Peyer's patch (tissue), 4 donors: Measurements from ENCODE around the gene NFATC4. TPM values are rescaled to one million over a fixed set of nuclear protein-coding genes. Genes with fewer than 3 reads are reported as not detected.

Source experiments
- DNase-seq, 3 donors: peaks; one replicate each; pipeline ENCODE4 v3.0.0-alpha.2; 2017 to 2019
- H3K27ac ChIP-seq, 4 donors: fragments of 200-600 bp; sonication (generic); one replicate each; pipeline ENCODE4 v1.5.1; 2016 to 2019
- H3K27me3 ChIP-seq, 2 donors: fragments of 200-600 bp; sonication (generic); one replicate each; pipeline ENCODE4 v1.5.1; 2019
- H3K36me3 ChIP-seq, 3 donors: fragments of 200-600 bp; sonication (generic); one replicate each; pipeline ENCODE4 v1.5.1; 2016 to 2019
- H3K4me1 ChIP-seq, 4 donors: fragments of 200-600 bp; sonication (generic); one replicate each; pipeline ENCODE4 v1.5.1; 2016 to 2019
- H3K4me3 ChIP-seq, 4 donors: fragments of 200-600 bp; sonication (generic); 1 replicate in 3 of 4; 2 replicates in 1 of 4; pipeline ENCODE4 v1.5.1; 2016 to 2019; ENCODE audit warnings: mild to moderate bottlenecking in 1 of 4
- H3K9me3 ChIP-seq, 4 donors: fragments of 200-600 bp; sonication (generic); one replicate each; pipeline ENCODE4 v1.5.1; 2016 to 2019; ENCODE audit warnings: mild to moderate bottlenecking in 1 of 4
- CTCF ChIP-seq, 6 experiments: fragments of 450-650 bp in 4 of 6; fragments of 200-600 bp in 2 of 6; sonication (generic) in 1 of 6; IDR thresholded peaks; one replicate each; pipeline ENCODE4 v1.5.1; 2017 to 2019; ENCODE audit warnings: antibody characterized with exemption in 6 of 6, mild to moderate bottlenecking in 3 of 6, moderate library complexity in 1 of 6
- POLR2A ChIP-seq, 2 donors: fragments of 450-650 bp; IDR thresholded peaks; one replicate each; pipeline ENCODE4 v1.5.1; 2017; ENCODE audit warnings: antibody characterized with exemption in 2 of 2, mild to moderate bottlenecking in 2 of 2, moderate library complexity in 2 of 2
- total RNA-seq, 4 donors: library from RNA; depleted of rRNA; stranded (reverse); fragments of >200 nt; gene quantifications; one replicate each; pipeline ENCODE4 v1.1.0, GENCODE V29; 2016

The NFATC4 gene
- total RNA-seq, 4 donors from 2014 or later, result 6.5 to 52.0 (median 21.5) TPM

GRCh38 chr14:24407608-24408325 is 39.8 kb downstream of the NFATC4 start:
- no peaks in the 10 kb centered on the region for H3K9me3 ChIP-seq
- DNase-seq, result peak in 1 of 3 donors; percentile 34
- H3K4me3 ChIP-seq, result no peak overlapping the region
- no peaks in the 10 kb centered on the region for H3K27me3 ChIP-seq
- H3K4me1 ChIP-seq, result no peaks in the 10 kb centered on the region
- H3K36me3 ChIP-seq, result peaks cover 0 to 13% (median 0%) of the 10 kb centered on the region in 3 donors
- TF ChIP-seq CTCF (IDR thresholded peaks at IDR 0.05), result no peak
- H3K27ac ChIP-seq, result no peak overlapping the region

- H3K4me3 ChIP-seq, result no peak overlapping the region
- no peaks in the 10 kb centered on the region for H3K27me3 ChIP-seq
- no peak overlapping the region for H3K27ac ChIP-seq
- H3K36me3 ChIP-seq, result peaks cover 0 to 21% (median 0%) of the 10 kb centered on the region in 3 donors
- peak in 1 of 3 donors; percentile 32 for DNase-seq
- no peaks in the 10 kb centered on the region for H3K4me1 ChIP-seq
- no peaks in the 10 kb centered on the region for H3K9me3 ChIP-seq
- no peak for TF ChIP-seq CTCF (IDR thresholded peaks at IDR 0.05)
- no peak for TF ChIP-seq POLR2A (IDR thresholded peaks at IDR 0.05)
Observed at GRCh38 chr14:24408764-24409163, 40.8 kb downstream of the NFATC4 start.

- peaks cover 0 to 25% (median 0%) of the 10 kb centered on the region in 3 donors for H3K36me3 ChIP-seq
- no peaks in the 10 kb centered on the region for H3K9me3 ChIP-seq
Observed at GRCh38 chr14:24409192-24409591, 41.2 kb downstream of the NFATC4 start.

GRCh38 chr14:24409956-24410355 is 42.0 kb downstream of the NFATC4 start:
- Histone ChIP-seq H3K27me3 (no peaks in the 10 kb centered on the region), H3K4me1 (no peaks in the 10 kb centered on the region), H3K36me3 (peaks cover 0 to 33% (median 0%) of the 10 kb centered on the region in 3 donors), H3K9me3 (no peaks in the 10 kb centered on the region), H3K4me3 (no peak overlapping the region), H3K27ac (no peak overlapping the region)
- DNase-seq, result peak in 1 of 3 donors; percentile 41
- TF ChIP-seq POLR2A (IDR thresholded peaks at IDR 0.05) (no peak), CTCF (IDR thresholded peaks at IDR 0.05) (no peak)

More at GRCh38 chr14:24409192-24409591, 41.2 kb downstream of the NFATC4 start:
- peak in 1 of 3 donors; percentile 30 for DNase-seq
- Histone ChIP-seq H3K4me3 (no peak overlapping the region), H3K4me1 (no peaks in the 10 kb centered on the region), H3K27ac (no peak overlapping the region), H3K27me3 (no peaks in the 10 kb centered on the region)
- TF ChIP-seq CTCF (IDR thresholded peaks at IDR 0.05), result no peak
- no peak for TF ChIP-seq POLR2A (IDR thresholded peaks at IDR 0.05)

GRCh38 chr14:24411443-24412389 is 43.7 kb downstream of the NFATC4 start:
- TF ChIP-seq CTCF (IDR thresholded peaks at IDR 0.05) (peak; percentile 50 to 79 (median 62)), POLR2A (IDR thresholded peaks at IDR 0.05) (no peak)
- Histone ChIP-seq H3K36me3 (peaks cover 0 to 34% (median 0%) of the 10 kb centered on the region in 3 donors), H3K9me3 (no peaks in the 10 kb centered on the region), H3K4me1 (no peaks in the 10 kb centered on the region), H3K27me3 (no peaks in the 10 kb centered on the region), H3K27ac (no peak overlapping the region), H3K4me3 (no peak overlapping the region)
- DNase-seq, result peak in 1 of 3 donors; percentile 74
